G401 (cell line): ENCODE results near the gene GAR1. TPM values are rescaled to one million over a fixed set of nuclear protein-coding genes. Genes with fewer than 3 reads are reported as not detected.

ENCODE experiments used
- total RNA-seq: library from RNA; depleted of rRNA; stranded (reverse); fragments of >200 nt; shearing (Covaris generic); gene quantifications from 2 replicates; pipeline ENCODE4 v1.2.3, GENCODE V29; 2014; rRNA removed

GAR1 gene
- total RNA-seq, 1 experiment from 2014 or later, result 23.1 TPM

Other genes starting within 250 kb of the GAR1 start
- 23.1 and 72.9 TPM in 2 replicates for gene CASP6, start 112.3 kb upstream of the GAR1 start, total RNA-seq
- 13.8 and 23.5 TPM in 2 replicates for gene PLA2G12A, start 85.7 kb upstream of the GAR1 start, total RNA-seq
- not detected in 2 replicates for gene CFI, start 13.8 kb upstream of the GAR1 start, total RNA-seq
- not detected in 2 replicates for gene RRH, start 12.2 kb downstream of the GAR1 start, total RNA-seq
- not detected in 2 replicates for gene LRIT3, start 32.3 kb downstream of the GAR1 start, total RNA-seq
- not detected in 2 replicates for gene EGF, start 97.1 kb downstream of the GAR1 start, total RNA-seq